GM23338 (cell line): Measurements from ENCODE around the gene VSTM2B. TPM values are rescaled to one million over a fixed set of nuclear protein-coding genes. Genes with fewer than 3 reads are reported as not detected.

Experiments
- ATAC-seq: fragments of 200-7000 bp; cut with Tn5 transposase; 3 replicates; pipeline ENCODE4 v1.9.1; 2020
- DNase-seq: peaks from one replicate; pipeline ENCODE4 v3.0.0-alpha.2; 2015; ENCODE audit warnings: low spot score
- H2AFZ ChIP-seq: fragments of 200-600 bp; sonication (generic); 2 replicates; pipeline ENCODE4 v1.8.0; 2016; ENCODE audit warnings: antibody characterized with exemption, mild to moderate bottlenecking, moderate library complexity
- H3F3A ChIP-seq: fragments of 200-600 bp; sonication (generic); replicated peaks from 2 replicates; pipeline ENCODE4 v1.8.0; 2017; ENCODE audit warnings: antibody characterized with exemption, mixed run types, low read depth
- H3K27ac ChIP-seq: fragments of 200-600 bp; sonication (generic); 2 replicates; pipeline ENCODE4 v1.6.1; 2016; ENCODE audit warnings: low read depth
- H3K27me3 ChIP-seq: fragments of 200-600 bp; sonication (generic); 2 replicates; pipeline ENCODE4 v1.8.0; 2016; ENCODE audit warnings: mild to moderate bottlenecking, mixed run types, moderate library complexity; ENCODE audit not compliant: insufficient read depth
- H3K36me3 ChIP-seq: fragments of 200-600 bp; sonication (generic); 2 replicates; pipeline ENCODE4 v1.8.0; 2016; ENCODE audit warnings: mild to moderate bottlenecking; ENCODE audit not compliant: insufficient read depth
- H3K4me1 ChIP-seq: fragments of 200-600 bp; sonication (generic); 2 replicates; pipeline ENCODE4 v1.8.0; 2016; ENCODE audit warnings: mild to moderate bottlenecking, moderate library complexity; ENCODE audit not compliant: insufficient read depth
- H3K4me2 ChIP-seq: fragments of 200-600 bp; sonication (generic); 2 replicates; pipeline ENCODE4 v1.7.1; 2017; ENCODE audit warnings: mixed run types
- H3K4me3 ChIP-seq: fragments of 200-600 bp; sonication (generic); 2 replicates; pipeline ENCODE4 v1.6.1; 2016; ENCODE audit warnings: mixed run types
- H3K79me2 ChIP-seq: fragments of 200-600 bp; sonication (generic); replicated peaks from 2 replicates; pipeline ENCODE4 v1.8.0; 2017; ENCODE audit warnings: mild to moderate bottlenecking; ENCODE audit not compliant: insufficient read depth
- H3K9me2 ChIP-seq: fragments of 200-600 bp; sonication (generic); 2 replicates; pipeline ENCODE4 v1.8.0; 2017; ENCODE audit not compliant: insufficient read depth
- H4K20me1 ChIP-seq: fragments of 200-600 bp; sonication (generic); replicated peaks from 2 replicates; pipeline ENCODE4 v1.8.0; 2017; ENCODE audit warnings: mild to moderate bottlenecking; ENCODE audit not compliant: insufficient read depth
- H3K27ac Mint-ChIP-seq: 2 replicates; pipeline ENCODE4 v1.8.0; 2020; ENCODE audit warnings: inconsistent platforms, mild to moderate bottlenecking, moderate library complexity, mixed read lengths
- H3K27me3 Mint-ChIP-seq: 3 replicates; pipeline ENCODE4 v1.8.0; 2022; ENCODE audit warnings: low read depth, mild to moderate bottlenecking, moderate library complexity, mixed read lengths, inconsistent platforms; ENCODE audit not compliant: insufficient read depth, poor library complexity
- H3K36me3 Mint-ChIP-seq: 3 replicates; pipeline ENCODE4 v1.8.0; 2021; ENCODE audit warnings: low read depth, mild to moderate bottlenecking, inconsistent platforms, moderate library complexity, mixed read lengths
- H3K4me1 Mint-ChIP-seq: 3 replicates; pipeline ENCODE4 v1.8.0; 2020; ENCODE audit warnings: mild to moderate bottlenecking, inconsistent platforms, mixed read lengths
- H3K4me3 Mint-ChIP-seq: 3 replicates; pipeline ENCODE4 v1.8.0; 2021; ENCODE audit warnings: moderate library complexity, mild to moderate bottlenecking, inconsistent platforms, mixed read lengths
- H3K9me3 Mint-ChIP-seq: 3 replicates; pipeline ENCODE4 v1.8.0; 2020; ENCODE audit warnings: moderate library complexity, mild to moderate bottlenecking, inconsistent platforms, mixed read lengths
- CREB1 ChIP-seq: fragments of 250-450 bp; sonication (Bioruptor Pico); IDR thresholded peaks from 2 replicates; pipeline ENCODE4 v1.5.0; 2020; ENCODE audit warnings: low read depth, mild to moderate bottlenecking, moderate library complexity
- CTCF ChIP-seq, 2 experiments: fragments of 200-600 bp in 1 of 2; sonication (generic) in 1 of 2; conservative IDR thresholded peaks; 2 replicates each; pipeline versions ENCODE4 v1.5.1 to v1.6.1; 2016 to 2017; ENCODE audit warnings: antibody characterized with exemption in 2 of 2, low read depth in 2 of 2, mild to moderate bottlenecking in 2 of 2, moderate library complexity in 1 of 2
- EZH2 ChIP-seq: fragments of 200-600 bp; sonication (generic); IDR thresholded peaks from one replicate; pipeline ENCODE4 v1.8.0; 2017; ENCODE audit warnings: antibody characterized with exemption, mild to moderate bottlenecking, low read depth; ENCODE audit not compliant: unreplicated experiment
- EZH2phosphoT487 ChIP-seq: fragments of 200-600 bp; sonication (generic); IDR thresholded peaks from one replicate; pipeline ENCODE4 v1.8.1; 2018; ENCODE audit warnings: antibody characterized with exemption; ENCODE audit not compliant: unreplicated experiment
- JUNB ChIP-seq: IDR thresholded peaks from one replicate; pipeline ENCODE4 v1.6.1; 2016; ENCODE audit warnings: antibody characterized with exemption; ENCODE audit not compliant: unreplicated experiment
- NANOG ChIP-seq: IDR thresholded peaks from 2 replicates; pipeline ENCODE4 v1.6.1; 2016; ENCODE audit warnings: antibody characterized with exemption, borderline replicate concordance
- STAT1 ChIP-seq: IDR thresholded peaks from one replicate; pipeline ENCODE4 v1.6.1; 2016; ENCODE audit warnings: antibody characterized with exemption; ENCODE audit not compliant: unreplicated experiment
- ZNF114 ChIP-seq: fragments of 250-450 bp; sonication (Bioruptor Pico); IDR thresholded peaks from 2 replicates; pipeline ENCODE4 v1.5.0; 2020; ENCODE audit warnings: mild to moderate bottlenecking, moderate library complexity
- ZNF331 ChIP-seq: fragments of 250-450 bp; sonication (Bioruptor Pico); IDR thresholded peaks from 2 replicates; pipeline ENCODE4 v1.5.0; 2020; ENCODE audit warnings: low read depth, mild to moderate bottlenecking, moderate library complexity
- polyA plus RNA-seq: library from polyadenylated mRNA; unstranded; fragments of >200 nt; fragmentation: Nextera tagmentation; extraction: Ambion mirVana; gene quantifications from 2 replicates; pipeline ENCODE4 v1.2.1, GENCODE V29; 2016
- total RNA-seq: library from RNA; depleted of rRNA; stranded (reverse); fragments of >200 nt; shearing (Covaris generic); gene quantifications from 2 replicates; pipeline ENCODE4 v1.2.3, GENCODE V29; 2014
- TF ChIP-seq, protein P1 (sequence below): IDR thresholded peaks from one replicate; pipeline ENCODE4 v1.6.1; 2018; ENCODE audit warnings: antibody characterized with exemption; ENCODE audit not compliant: unreplicated experiment
- TF ChIP-seq, protein P2 (sequence below): IDR thresholded peaks from 2 replicates; pipeline ENCODE4 v1.6.1; 2016; ENCODE audit warnings: antibody characterized with exemption

The VSTM2B gene
- total and polyA plus RNA-seq, 2 experiments from 2014 or later = 1.2 to 1.8 TPM

DNA sequence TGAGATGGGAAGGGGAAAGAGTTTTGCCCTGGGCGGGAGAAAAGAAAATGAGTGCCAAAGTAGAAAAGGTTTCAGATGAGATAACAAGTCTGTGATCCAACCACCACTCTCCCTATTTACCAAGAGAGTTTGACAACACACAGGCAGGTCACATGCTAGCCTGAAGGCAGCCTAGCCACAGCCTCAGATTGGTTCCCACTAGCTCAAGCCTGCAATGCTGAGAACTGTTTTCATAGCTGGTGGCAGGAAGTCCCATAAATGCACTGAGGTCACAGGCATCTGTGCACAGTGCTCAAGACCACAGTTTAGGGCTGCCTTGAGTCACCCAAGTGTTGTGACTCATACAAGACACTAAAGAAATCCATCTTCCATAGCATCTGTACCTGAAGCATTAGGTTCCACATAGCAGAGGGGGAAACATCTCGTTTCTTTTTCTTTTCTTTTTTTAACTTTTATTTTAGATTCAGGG lies 61.8 kb downstream of the VSTM2B start:
- Histone ChIP-seq H3K4me2 (no peak overlapping the region), H3F3A (no peaks in the 10 kb centered on the region), H3K4me1 (no peaks in the 10 kb centered on the region), H3K36me3 (no peaks in the 10 kb centered on the region), H4K20me1 (no peaks in the 10 kb centered on the region), H3K4me3 (no peak overlapping the region), H3K27ac (no peak overlapping the region), H3K79me2 (no peaks in the 10 kb centered on the region), H3K27me3 (no peaks in the 10 kb centered on the region), H2AFZ (no peak overlapping the region), H3K9me2 (no peaks in the 10 kb centered on the region)
- H3K4me3 Mint-ChIP-seq = no peak overlapping the region
- H3K27ac Mint-ChIP-seq = no peak overlapping the region
- ATAC-seq (no peak), DNase-seq (no peak)
- peaks cover 11% of the 10 kb centered on the region for H3K27me3 Mint-ChIP-seq
- H3K9me3 Mint-ChIP-seq = 0 out of 3 replicates have a peak, but pooled peaks cover 5% of the 10 kb centered on the region
- no peaks in the 10 kb centered on the region for H3K36me3 Mint-ChIP-seq
- peaks cover 5% of the 10 kb centered on the region; the same call in 1 of the 3 replicates for H3K4me1 Mint-ChIP-seq
- TF ChIP-seq EZH2phosphoT487 = no peak
- no peak for TF ChIP-seq ZNF331 (CRISPR knock-in tag)
- TF ChIP-seq ZNF114 (CRISPR knock-in tag) = no peak
- TF ChIP-seq, protein P1, sequence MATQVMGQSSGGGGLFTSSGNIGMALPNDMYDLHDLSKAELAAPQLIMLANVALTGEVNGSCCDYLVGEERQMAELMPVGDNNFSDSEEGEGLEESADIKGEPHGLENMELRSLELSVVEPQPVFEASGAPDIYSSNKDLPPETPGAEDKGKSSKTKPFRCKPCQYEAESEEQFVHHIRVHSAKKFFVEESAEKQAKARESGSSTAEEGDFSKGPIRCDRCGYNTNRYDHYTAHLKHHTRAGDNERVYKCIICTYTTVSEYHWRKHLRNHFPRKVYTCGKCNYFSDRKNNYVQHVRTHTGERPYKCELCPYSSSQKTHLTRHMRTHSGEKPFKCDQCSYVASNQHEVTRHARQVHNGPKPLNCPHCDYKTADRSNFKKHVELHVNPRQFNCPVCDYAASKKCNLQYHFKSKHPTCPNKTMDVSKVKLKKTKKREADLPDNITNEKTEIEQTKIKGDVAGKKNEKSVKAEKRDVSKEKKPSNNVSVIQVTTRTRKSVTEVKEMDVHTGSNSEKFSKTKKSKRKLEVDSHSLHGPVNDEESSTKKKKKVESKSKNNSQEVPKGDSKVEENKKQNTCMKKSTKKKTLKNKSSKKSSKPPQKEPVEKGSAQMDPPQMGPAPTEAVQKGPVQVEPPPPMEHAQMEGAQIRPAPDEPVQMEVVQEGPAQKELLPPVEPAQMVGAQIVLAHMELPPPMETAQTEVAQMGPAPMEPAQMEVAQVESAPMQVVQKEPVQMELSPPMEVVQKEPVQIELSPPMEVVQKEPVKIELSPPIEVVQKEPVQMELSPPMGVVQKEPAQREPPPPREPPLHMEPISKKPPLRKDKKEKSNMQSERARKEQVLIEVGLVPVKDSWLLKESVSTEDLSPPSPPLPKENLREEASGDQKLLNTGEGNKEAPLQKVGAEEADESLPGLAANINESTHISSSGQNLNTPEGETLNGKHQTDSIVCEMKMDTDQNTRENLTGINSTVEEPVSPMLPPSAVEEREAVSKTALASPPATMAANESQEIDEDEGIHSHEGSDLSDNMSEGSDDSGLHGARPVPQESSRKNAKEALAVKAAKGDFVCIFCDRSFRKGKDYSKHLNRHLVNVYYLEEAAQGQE = no peak
- no peak for TF ChIP-seq NANOG
- TF ChIP-seq CTCF (conservative IDR thresholded peaks at IDR 0.05; ENCODE audit: low read depth in 2 of 2) = no peak
- no peak for TF ChIP-seq JUNB
- no peak for TF ChIP-seq CREB1 (CRISPR knock-in tag)
- TF ChIP-seq, protein P2, sequence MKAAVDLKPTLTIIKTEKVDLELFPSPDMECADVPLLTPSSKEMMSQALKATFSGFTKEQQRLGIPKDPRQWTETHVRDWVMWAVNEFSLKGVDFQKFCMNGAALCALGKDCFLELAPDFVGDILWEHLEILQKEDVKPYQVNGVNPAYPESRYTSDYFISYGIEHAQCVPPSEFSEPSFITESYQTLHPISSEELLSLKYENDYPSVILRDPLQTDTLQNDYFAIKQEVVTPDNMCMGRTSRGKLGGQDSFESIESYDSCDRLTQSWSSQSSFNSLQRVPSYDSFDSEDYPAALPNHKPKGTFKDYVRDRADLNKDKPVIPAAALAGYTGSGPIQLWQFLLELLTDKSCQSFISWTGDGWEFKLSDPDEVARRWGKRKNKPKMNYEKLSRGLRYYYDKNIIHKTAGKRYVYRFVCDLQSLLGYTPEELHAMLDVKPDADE = no peak
- TF ChIP-seq STAT1 = no peak
- no peak for TF ChIP-seq EZH2
